Activated naive CD4-positive, alpha-beta T cell treated with Interleukin-2 at 50 U/mL for 16 hours (primary cell): ENCODE measurements around the gene HOXC13.

Experiments used
- DNase-seq: peaks from one replicate; pipeline ENCODE4 v3.0.0-alpha.2; 2020

Gene HOXC13

GRCh38 chr12:53995378-53996239 is 57.0 kb downstream of the HOXC13 start:
- no peak for DNase-seq
